GM18526 (cell line): ENCODE measurements around the gene TRIM66.

Experiments
- POLR2A ChIP-seq: IDR thresholded peaks from 3 replicates; pipeline ENCODE4 v1.6.1; 2011; ENCODE audit not compliant: insufficient read length; ENCODE audit errors: extremely low read depth

TRIM66 gene

GRCh38 chr11:8705146-8705545 lies 22.7 kb upstream of the TRIM66 start:
- TF ChIP-seq POLR2A: no peak

GRCh38 chr11:8704136-8704535 lies 21.7 kb upstream of the TRIM66 start:
- TF ChIP-seq POLR2A: no peak

GRCh38 chr11:8702598-8702915 lies 20.1 kb upstream of the TRIM66 start:
- TF ChIP-seq POLR2A: no peak

GRCh38 chr11:8701891-8702597 lies 19.6 kb upstream of the TRIM66 start:
- TF ChIP-seq POLR2A: no peak

- TF ChIP-seq POLR2A: no peak
Observed at GRCh38 chr11:8699903-8700302, 17.4 kb upstream of the TRIM66 start.

- no peak for TF ChIP-seq POLR2A
Observed at GRCh38 chr11:8698917-8699441, 16.5 kb upstream of the TRIM66 start.

- TF ChIP-seq POLR2A: no peak
Observed at GRCh38 chr11:8698379-8698851, 15.9 kb upstream of the TRIM66 start.

GRCh38 chr11:8697054-8697453 lies 14.6 kb upstream of the TRIM66 start:
- no peak for TF ChIP-seq POLR2A

GRCh38 chr11:8694137-8694536 lies 11.7 kb upstream of the TRIM66 start:
- no peak for TF ChIP-seq POLR2A

- no peak for TF ChIP-seq POLR2A
Observed at GRCh38 chr11:8693555-8693954, 11.1 kb upstream of the TRIM66 start.

GRCh38 chr11:8693010-8693551 lies 10.6 kb upstream of the TRIM66 start:
- TF ChIP-seq POLR2A: no peak

GRCh38 chr11:8692417-8692816 lies 10.0 kb upstream of the TRIM66 start:
- TF ChIP-seq POLR2A: no peak

GRCh38 chr11:8691601-8692000 lies 9.1 kb upstream of the TRIM66 start:
- no peak for TF ChIP-seq POLR2A

GRCh38 chr11:8690374-8691342 lies 8.2 kb upstream of the TRIM66 start:
- no peak for TF ChIP-seq POLR2A

GRCh38 chr11:8689726-8690255 lies 7.3 kb upstream of the TRIM66 start:
- TF ChIP-seq POLR2A: no peak
